HCT116 (cell line): ENCODE data around the gene TLE3. TPM values are rescaled to one million over a fixed set of nuclear protein-coding genes. Genes with fewer than 3 reads are reported as not detected.

Source experiments
- ATAC-seq: fragments of 200-7000 bp; cut with Tn5 transposase; 2 replicates; pipeline ENCODE4 v1.9.1; 2020; ENCODE audit warnings: mild to moderate bottlenecking, moderate library complexity
- BruUV-seq: library from RNA; stranded (reverse); fragments of 400-500 nt; replicated peaks from 2 replicates; lab custom pipeline; 2021; lab: Mats Ljungman, UMichigan
- CTCF ChIA-PET: fragments of 300-600 bp; sonication (Branson Sonifier 250); formaldehyde crosslinking; loops from one replicate; lab custom pipeline; 2021; ENCODE audit warnings: antibody characterized with exemption; lab: Charles Lee
- POLR2A ChIA-PET: fragments of 300-600, 350-600 bp; sonication (Branson Sonifier 250); formaldehyde crosslinking; loops from one replicate; lab custom pipeline; 2021; ENCODE audit warnings: antibody characterized with exemption; lab: Charles Lee
- RAD21 ChIA-PET, 2 experiments: fragments of 300-600 bp; sonication (Branson Sonifier 250); formaldehyde crosslinking; loops; one replicate each; lab custom pipeline; 2023; ENCODE audit warnings: low total read pairs in 2 of 2; ENCODE audit not compliant: uncharacterized antibody in 2 of 2, unreplicated experiment in 2 of 2, low non-redundant PET in 1 of 2; lab: Charles Lee
- DNase-seq: peaks from one replicate; pipeline ENCODE4 v3.0.0-alpha.2; 2010; ENCODE audit warnings: low read depth, low spot score
- H2AFZ ChIP-seq: fragments of 200-600 bp; shearing (Covaris generic), sonication (generic); 2 replicates; pipeline ENCODE4 v1.6.1; 2017; ENCODE audit warnings: low read depth, mixed run types, mixed read lengths, antibody characterized with exemption, low read length; ENCODE audit not compliant: poor library complexity, severe bottlenecking
- H3K27ac ChIP-seq: 2 replicates; pipeline ENCODE4 v1.5.1; 2012; ENCODE audit warnings: low read depth, low read length
- H3K27me3 ChIP-seq: fragments of 200-600 bp; sonication (generic); 2 replicates; pipeline ENCODE4 v1.6.1; 2016; ENCODE audit warnings: mixed run types, low read length, mixed read lengths; ENCODE audit not compliant: insufficient read depth
- H3K36me3 ChIP-seq, 2 experiments: fragments of 200-500 bp in 1 of 2; fragments of 200-600 bp in 1 of 2; sonication (Bioruptor generic) in 1 of 2; sonication (generic) in 1 of 2; 2 replicates each; pipeline versions ENCODE4 v1.5.1 to v1.6.1; 2014 to 2016; ENCODE audit warnings: low read length in 2 of 2, inconsistent platforms in 1 of 2, mixed read lengths in 1 of 2, mixed run types in 1 of 2; ENCODE audit not compliant: insufficient read depth in 2 of 2, control insufficient read depth in 1 of 2
- H3K4me1 ChIP-seq, 2 experiments: fragments of 200-600 bp in 1 of 2; sonication (generic) in 1 of 2; 2 replicates each; pipeline versions ENCODE4 v1.5.1 to v1.6.1; 2012 to 2017; ENCODE audit warnings: low read length in 2 of 2, inconsistent platforms in 1 of 2, mild to moderate bottlenecking in 1 of 2, mixed read lengths in 1 of 2, mixed run types in 1 of 2, moderate library complexity in 1 of 2; ENCODE audit not compliant: insufficient read depth in 2 of 2, control insufficient read depth in 1 of 2
- H3K4me2 ChIP-seq: fragments of 200-600 bp; sonication (generic); 2 replicates; pipeline ENCODE4 v1.6.1; 2017; ENCODE audit warnings: mixed run types, low read length, mixed read lengths
- H3K4me3 ChIP-seq, 2 experiments: fragments of 200-600 bp in 1 of 2; sonication (generic) in 1 of 2; replicated peaks in 1 of 2; 2 replicates each; pipeline ENCODE4 v1.5.1; 2011 to 2016; ENCODE audit warnings: low read length in 2 of 2, control low read depth in 1 of 2, low read depth in 1 of 2, mild to moderate bottlenecking in 1 of 2, mixed read lengths in 1 of 2, mixed run types in 1 of 2
- H3K79me2 ChIP-seq: fragments of 200-600 bp; sonication (generic); 2 replicates; pipeline ENCODE4 v1.6.1; 2017; ENCODE audit warnings: mild to moderate bottlenecking, mixed run types, low read length, moderate library complexity, mixed read lengths; ENCODE audit not compliant: insufficient read depth
- H3K9ac ChIP-seq: fragments of 200-600 bp; sonication (generic); 2 replicates; pipeline ENCODE4 v1.6.1; 2016; ENCODE audit warnings: low read length, mixed read lengths
- H3K9me2 ChIP-seq: fragments of 200-600 bp; sonication (generic), shearing (Covaris generic); 2 replicates; pipeline ENCODE4 v1.6.1; 2017; ENCODE audit warnings: mixed run types, mild to moderate bottlenecking, moderate library complexity; ENCODE audit not compliant: insufficient read depth
- H3K9me3 ChIP-seq, 2 experiments: fragments of 200-500 bp in 1 of 2; fragments of 200-600 bp in 1 of 2; sonication (Bioruptor generic) in 1 of 2; sonication (generic) in 1 of 2; 2 replicates each; pipeline ENCODE4 v1.6.1; 2014 to 2017; ENCODE audit warnings: low read length in 2 of 2, mixed read lengths in 2 of 2, inconsistent platforms in 1 of 2, low read depth in 1 of 2, mild to moderate bottlenecking in 1 of 2, mixed run types in 1 of 2, moderate library complexity in 1 of 2; ENCODE audit not compliant: control insufficient read depth in 1 of 2, insufficient read depth in 1 of 2
- H4K20me1 ChIP-seq: fragments of 200-600 bp; sonication (generic), shearing (Covaris generic); 2 replicates; pipeline ENCODE4 v1.6.1; 2017; ENCODE audit warnings: mixed run types, mild to moderate bottlenecking, moderate library complexity; ENCODE audit not compliant: insufficient read depth
- ELF1 ChIP-seq: IDR thresholded peaks from 2 replicates; pipeline ENCODE4 v1.6.1; 2012; ENCODE audit warnings: low read depth, borderline replicate concordance
- EZH2 ChIP-seq: fragments of 200-600 bp; sonication (generic); IDR thresholded peaks from 2 replicates; pipeline ENCODE4 v1.6.1; 2017; ENCODE audit warnings: antibody characterized with exemption, mixed run types
- EZH2phosphoT487 ChIP-seq: fragments of 200-600 bp; IDR thresholded peaks from 2 replicates; pipeline ENCODE4 v1.6.1; 2018; ENCODE audit warnings: antibody characterized with exemption, borderline replicate concordance
- MAX ChIP-seq: IDR thresholded peaks from 2 replicates; pipeline ENCODE4 v1.6.1; 2012
- POLR2A ChIP-seq: IDR thresholded peaks from 2 replicates; pipeline ENCODE4 v1.7.0; 2011; ENCODE audit warnings: borderline replicate concordance; ENCODE audit not compliant: insufficient read depth, insufficient read length; ENCODE audit errors: extremely low read depth
- RAD21 ChIP-seq: IDR thresholded peaks from 2 replicates; pipeline ENCODE4 v1.6.1; 2012; ENCODE audit warnings: low read depth, mild to moderate bottlenecking
- REST ChIP-seq: IDR thresholded peaks from 2 replicates; pipeline ENCODE4 v1.6.1; 2012; ENCODE audit warnings: low read depth
- TCF7L2 ChIP-seq: IDR thresholded peaks from 2 replicates; pipeline ENCODE4 v1.7.0; 2011; ENCODE audit warnings: borderline replicate concordance, inconsistent platforms; ENCODE audit not compliant: insufficient read depth, insufficient read length; ENCODE audit errors: extremely low read depth
- ZBTB33 ChIP-seq: IDR thresholded peaks from 2 replicates; pipeline ENCODE4 v1.6.1; 2011; ENCODE audit warnings: mild to moderate bottlenecking, low read length, moderate library complexity; ENCODE audit not compliant: insufficient replicate concordance; ENCODE audit errors: extremely low read depth
- ZNF274 ChIP-seq: fragments of 200-500 bp; sonication (Bioruptor generic); IDR thresholded peaks from 2 replicates; pipeline ENCODE4 v1.6.1; 2014; ENCODE audit warnings: mild to moderate bottlenecking, low read depth, low read length, inconsistent platforms
- intact Hi-C: fragments of 100-400 bp; cut with micrococcal nuclease; formaldehyde crosslinking; loops from 2 replicates; pipeline ENCODE4 v1.10.0; 2022
- total RNA-seq: library from RNA; stranded (reverse); gene quantifications from one replicate; pipeline ENCODE4 v1.2.1, GENCODE V29; 2021; ENCODE audit not compliant: unreplicated experiment

TLE3 gene
- total RNA-seq, 1 experiment from 2014 or later = 53.9 TPM

GRCh38 chr15:70120958-70121623, 23.4 kb upstream of the TLE3 start:
- BruUV-seq = no TSS peak
- Histone ChIP-seq H3K4me2 (no peak overlapping the region), H3K36me3 (no peaks in the 10 kb centered on the region), H2AFZ (no peak overlapping the region), H3K9me3 (no peaks in the 10 kb centered on the region), H3K27ac (no peak overlapping the region), H3K4me1 (no peaks in the 10 kb centered on the region), H3K79me2 (no peaks in the 10 kb centered on the region), H3K4me3 (no peak overlapping the region), H3K9me2 (no peaks in the 10 kb centered on the region), H4K20me1 (no peaks in the 10 kb centered on the region), H3K27me3 (peaks cover 7% of the 10 kb centered on the region; the same call in 1 of the 2 replicates), H3K9ac (no peak overlapping the region)
- TF ChIP-seq MAX = no peak
- no peak for TF ChIP-seq ZBTB33
- no peak for TF ChIP-seq EZH2
- no peak for TF ChIP-seq POLR2A
- TF ChIP-seq TCF7L2 = no peak
- no peak for TF ChIP-seq EZH2phosphoT487
- TF ChIP-seq REST = no peak
- TF ChIP-seq RAD21 = no peak
- TF ChIP-seq ZNF274 = no peak
- no peak for TF ChIP-seq ELF1
- no peak for DNase-seq
- ChIA-PET CTCF (interaction anchor here (1.3 kb wide), 1 partner anchor 346 kb away, joined by 3 read pairs; no protein-coding TSS in a partner anchor), POLR2A (no interaction called here), RAD21 (no interaction called here)
- intact Hi-C loops = loop anchor here (10.0 kb wide), 1 partner anchor 244 kb away; no protein-coding TSS in a partner anchor
- no peak for ATAC-seq
